Limb (tissue), 2 donors: ENCODE measurements around the gene SLC38A3.

Source experiments
- DNase-seq, 2 donors: peaks; one replicate each; pipeline ENCODE4 v3.0.0-alpha.2; 2016; ENCODE audit errors: extremely low spot score in 2 of 2

The SLC38A3 gene

GRCh38 chr3:50266836-50267235, 61.8 kb downstream of the SLC38A3 start:
- peak in 1 of 2 donors; percentile 33 for DNase-seq

GRCh38 chr3:50267280-50267913, 62.3 kb downstream of the SLC38A3 start:
- peak; percentile 66 to 83 for DNase-seq

- DNase-seq: no peak
These were observed 63.2 kb downstream of the SLC38A3 start for GRCh38 chr3:50268276-50268675.

GRCh38 chr3:50268703-50269451, 63.8 kb downstream of the SLC38A3 start, which contains the start of gene SEMA3B:
TSS of gene SEMA3B (plus strand) at chr3:50269147. CDS start at chr3:50269241, 94 bp downstream.
- peak in 1 of 2 donors; percentile 55 for DNase-seq

- DNase-seq: no peak
These were observed 64.4 kb downstream of the SLC38A3 start for GRCh38 chr3:50269460-50269859.

GRCh38 chr3:50269977-50270413, 64.9 kb downstream of the SLC38A3 start:
- DNase-seq: no peak

GRCh38 chr3:50270422-50271224, 65.6 kb downstream of the SLC38A3 start:
- no peak for DNase-seq
